Measurements from ENCODE around the gene ARMC7. TPM values are rescaled to one million over a fixed set of nuclear protein-coding genes. Genes with fewer than 3 reads are reported as not detected.
A peak's percentile ranks its signal among the peaks of the same experiment; 100 is the strongest.

Gene ARMC7
- total and polyA plus RNA-seq, 2 of the 13 experiments (the other 11 are each of a cell fraction or from before 2014, with no cell fraction given): 3.9 to 4.2 TPM

- TF ChIP-seq HOXD1 (CRISPR knock-in tag; IDR thresholded peaks at IDR 0.05): no peak
- TF ChIP-seq ZBTB10 (CRISPR knock-in tag; IDR thresholded peaks at IDR 0.05; ENCODE audit: borderline replicate concordance): no peak
- TF ChIP-seq ZNF558 (CRISPR knock-in tag; IDR thresholded peaks at IDR 0.05; ENCODE audit: borderline replicate concordance): 0 out of 2 replicates have a peak, but pooled peaks have one; percentile 14
- TF ChIP-seq RCOR2 (CRISPR knock-in tag; IDR thresholded peaks at IDR 0.05): 0 out of 2 replicates have a peak, but pooled peaks have one; percentile 4
- no peak for TF ChIP-seq GABPA (IDR thresholded peaks at IDR 0.05; ENCODE audit: low read depth, low read length)
- peak; percentile 58 for TF ChIP-seq GABPA (CRISPR knock-in tag; IDR thresholded peaks at IDR 0.05; ENCODE audit: low read depth)
- TF ChIP-seq FOSL2 (CRISPR knock-in tag; IDR thresholded peaks at IDR 0.05): no peak
- no peak for TF ChIP-seq ZNF839 (CRISPR knock-in tag; IDR thresholded peaks at IDR 0.05; ENCODE audit: borderline replicate concordance)
- TF ChIP-seq ZNF597 (CRISPR knock-in tag; IDR thresholded peaks at IDR 0.05): no peak
- peak; percentile 50; the same call in 1 of the 2 replicates for TF ChIP-seq ZBTB26 (CRISPR knock-in tag; IDR thresholded peaks at IDR 0.05; ENCODE audit: borderline replicate concordance)
- TF ChIP-seq ZKSCAN8 (CRISPR knock-in tag; IDR thresholded peaks at IDR 0.05; ENCODE audit: borderline replicate concordance): no peak
- TF ChIP-seq ZNF781 (CRISPR knock-in tag; IDR thresholded peaks at IDR 0.05; ENCODE audit: borderline replicate concordance, not compliant biosample characterization): peak; percentile 49
- 0 out of 2 replicates have a peak, but pooled peaks have one; percentile 13 for TF ChIP-seq ZNF24 (IDR thresholded peaks at IDR 0.05)
- no peak for TF ChIP-seq ZNF251 (CRISPR knock-in tag; IDR thresholded peaks at IDR 0.05)
- TF ChIP-seq ZNF749 (CRISPR knock-in tag; IDR thresholded peaks at IDR 0.05; ENCODE audit: borderline replicate concordance): no peak
- no peak for TF ChIP-seq ATF5 (CRISPR knock-in tag; IDR thresholded peaks at IDR 0.05; ENCODE audit: low read depth)
- TF ChIP-seq ARID3A (IDR thresholded peaks at IDR 0.05; ENCODE audit: low read depth, low read length): no peak
- peak; percentile 18; the same call in 1 of the 2 replicates for TF ChIP-seq ZNF800 (CRISPR knock-in tag; IDR thresholded peaks at IDR 0.05)
- no peak for TF ChIP-seq ZNF552 (CRISPR knock-in tag; IDR thresholded peaks at IDR 0.05; ENCODE audit: borderline replicate concordance)
- TF ChIP-seq FOXM1 (CRISPR knock-in tag; IDR thresholded peaks at IDR 0.05): 0 out of 2 replicates have a peak, but pooled peaks have one; percentile 47
Measured at GRCh38 chr17:75130632-75131277, 21.0 kb downstream of the ARMC7 start (continued).
